ENCODE results near the gene NIP7. TPM values are rescaled to one million over a fixed set of nuclear protein-coding genes. Genes with fewer than 3 reads are reported as not detected.

The NIP7 gene
- total RNA-seq, 1 donor from 2014 or later, result 27.2 TPM

- no peak for TF ChIP-seq CTCF (conservative IDR thresholded peaks at IDR 0.05; ENCODE audit: low read depth, low read length)
- no peak for DNase-seq (ENCODE audit: low read depth)
Measured at GRCh38 chr16:69318911-69319289, 20.7 kb upstream of the NIP7 start.

GRCh38 chr16:69319381-69319780 is 20.2 kb upstream of the NIP7 start:
- DNase-seq (ENCODE audit: low read depth), result no peak
- H3K4me3 ChIP-seq (ENCODE audit: low read depth, low read length), result no peak overlapping the region
- TF ChIP-seq CTCF (conservative IDR thresholded peaks at IDR 0.05; ENCODE audit: low read depth, low read length), result no peak

More at GRCh38 chr16:69318911-69319289, 20.7 kb upstream of the NIP7 start:
- H3K4me3 ChIP-seq (ENCODE audit: low read depth, low read length), result no peak overlapping the region

DNA sequence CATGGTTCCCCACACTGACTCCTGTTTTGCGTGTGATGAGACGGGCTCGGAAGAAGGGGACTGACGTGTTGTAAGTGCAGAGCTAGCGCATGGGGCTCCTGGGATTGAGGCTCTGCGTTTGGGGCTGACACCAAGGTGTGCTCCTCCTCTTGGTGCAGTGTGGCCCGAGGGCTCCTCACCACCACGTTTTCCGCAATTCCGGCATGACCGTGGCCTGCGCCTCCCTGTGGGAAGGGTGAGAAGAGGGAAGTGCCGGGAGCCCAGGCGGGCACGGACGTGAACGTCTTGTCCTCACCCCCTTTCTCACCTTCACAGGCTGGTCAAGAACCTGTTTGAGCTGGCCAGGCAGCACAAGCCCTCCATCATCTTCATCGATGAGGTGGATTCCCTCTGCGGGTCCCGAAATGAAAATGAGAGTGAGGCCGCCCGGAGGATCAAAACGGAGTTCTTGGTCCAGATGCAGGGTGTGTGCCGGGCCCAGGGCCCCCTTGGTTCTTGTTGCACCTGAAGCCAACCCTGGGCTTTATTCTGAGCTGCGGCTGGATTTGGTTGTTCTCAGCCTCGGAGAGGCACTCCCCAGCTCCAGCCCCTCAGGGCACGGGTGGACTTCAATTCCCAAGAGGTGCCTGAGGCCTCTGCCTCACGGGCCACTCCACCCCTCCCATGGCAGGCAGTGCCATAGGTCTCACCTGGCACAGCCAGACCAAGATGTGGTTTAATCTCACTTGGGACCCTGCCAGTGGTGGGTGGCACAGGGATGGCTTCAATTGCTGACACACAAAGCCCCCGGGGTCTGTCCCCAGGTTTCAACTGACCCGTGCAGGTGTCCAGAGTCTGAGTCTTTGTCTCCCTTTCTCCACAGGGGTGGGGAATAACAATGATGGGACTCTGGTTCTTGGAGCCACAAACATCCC is 19.5 kb upstream of the NIP7 start:
- no peak for TF ChIP-seq CTCF (conservative IDR thresholded peaks at IDR 0.05; ENCODE audit: low read depth, low read length)
- no peak for DNase-seq (ENCODE audit: low read depth)
- no peak overlapping the region for H3K4me3 ChIP-seq (ENCODE audit: low read depth, low read length)

DNA sequence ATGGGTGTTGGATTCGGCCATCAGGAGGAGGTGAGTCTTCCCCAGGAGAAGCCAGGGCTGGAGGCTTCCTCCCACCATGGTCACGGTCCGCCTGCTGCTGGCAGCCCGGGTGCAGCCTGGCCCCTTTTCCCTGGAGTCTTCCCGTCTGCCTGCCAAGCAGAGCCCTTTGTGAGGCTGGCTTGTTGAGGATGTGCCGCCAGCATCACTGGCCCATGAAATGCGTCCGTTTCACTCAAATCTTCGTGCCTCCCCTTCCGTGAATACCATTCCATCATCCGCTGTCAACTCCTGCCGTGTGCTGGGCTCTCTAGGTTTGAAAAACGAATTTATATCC is 18.9 kb upstream of the NIP7 start:
- H3K4me3 ChIP-seq (ENCODE audit: low read depth, low read length), result no peak overlapping the region
- no peak for DNase-seq (ENCODE audit: low read depth)
- TF ChIP-seq CTCF (conservative IDR thresholded peaks at IDR 0.05; ENCODE audit: low read depth, low read length), result no peak

DNA sequence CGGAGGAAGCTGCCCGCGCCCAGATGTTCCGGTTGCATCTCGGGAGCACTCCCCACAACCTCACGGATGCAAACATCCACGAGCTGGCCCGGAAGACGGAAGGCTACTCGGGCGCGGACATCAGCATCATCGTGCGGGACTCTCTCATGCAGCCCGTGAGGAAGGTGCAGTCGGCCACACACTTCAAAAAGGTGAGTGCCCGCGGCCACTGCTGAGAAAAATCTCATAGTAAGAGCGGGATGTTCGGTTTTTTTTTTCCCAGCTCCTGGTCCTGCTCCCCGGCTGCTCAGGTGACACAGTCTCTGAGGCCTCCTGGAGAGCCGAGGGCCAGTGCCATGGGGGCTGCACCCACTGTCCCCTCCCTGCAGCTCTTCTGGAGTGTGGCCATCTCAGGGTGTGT is 18.5 kb upstream of the NIP7 start:
- DNase-seq (ENCODE audit: low read depth), result no peak
- H3K4me3 ChIP-seq (ENCODE audit: low read depth, low read length), result no peak overlapping the region
- no peak for TF ChIP-seq CTCF (conservative IDR thresholded peaks at IDR 0.05; ENCODE audit: low read depth, low read length)

DNA sequence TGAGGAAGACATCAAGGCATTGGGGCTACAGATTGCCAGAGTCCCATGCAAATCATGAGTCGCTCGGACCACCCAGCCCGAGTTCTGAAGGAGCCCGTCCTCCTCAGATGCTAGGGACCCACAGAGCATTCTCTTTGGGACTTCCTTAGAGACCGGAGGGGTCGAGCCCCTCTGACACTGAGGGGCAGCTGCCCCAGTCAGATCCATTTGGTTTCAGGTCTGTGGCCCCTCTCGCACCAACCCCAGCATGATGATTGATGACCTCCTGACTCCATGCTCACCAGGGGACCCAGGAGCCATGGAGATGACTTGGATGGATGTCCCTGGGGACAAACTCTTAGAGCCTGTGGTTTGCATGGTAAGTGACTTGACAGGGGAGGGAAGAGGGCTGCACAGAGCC is 17.2 kb upstream of the NIP7 start:
- no peak for TF ChIP-seq CTCF (conservative IDR thresholded peaks at IDR 0.05; ENCODE audit: low read depth, low read length)
- DNase-seq (ENCODE audit: low read depth), result no peak
- no peak overlapping the region for H3K4me3 ChIP-seq (ENCODE audit: low read depth, low read length)

- DNase-seq (ENCODE audit: low read depth), result no peak
Measured at GRCh38 chr16:69323415-69323814, 16.2 kb upstream of the NIP7 start.

More at GRCh38 chr16:69323415-69323814, 16.2 kb upstream of the NIP7 start:
- no peak overlapping the region for H3K4me3 ChIP-seq (ENCODE audit: low read depth, low read length)
- no peak for TF ChIP-seq CTCF (conservative IDR thresholded peaks at IDR 0.05; ENCODE audit: low read depth, low read length)
